H9 (cell line): Measurements from ENCODE around the gene AMH. TPM values are rescaled to one million over a fixed set of nuclear protein-coding genes. Genes with fewer than 3 reads are reported as not detected.

ENCODE experiments used
- DNase-seq: peaks from one replicate; pipeline ENCODE4 v3.0.0-alpha.2; 2017
- H2AFZ ChIP-seq: one replicate; pipeline ENCODE4 v1.6.1; 2013; ENCODE audit warnings: mild to moderate bottlenecking, low read length, control low read depth, moderate library complexity
- H2AK5ac ChIP-seq: 2 replicates; pipeline ENCODE4 v1.6.1; 2013; ENCODE audit warnings: low read length, control low read depth, mixed read lengths; ENCODE audit not compliant: insufficient read length
- H2BK120ac ChIP-seq: one replicate; pipeline ENCODE4 v1.6.1; 2013; ENCODE audit warnings: low read depth, mild to moderate bottlenecking, low read length, control low read depth, inconsistent platforms; ENCODE audit not compliant: poor library complexity, severe bottlenecking
- H2BK12ac ChIP-seq: 2 replicates; pipeline ENCODE4 v1.6.1; 2013; ENCODE audit warnings: low read length, control low read depth, mixed read lengths, low read depth; ENCODE audit not compliant: insufficient read length
- H2BK15ac ChIP-seq: 2 replicates; pipeline ENCODE4 v1.6.1; 2013; ENCODE audit warnings: low read depth, low read length, control low read depth
- H2BK20ac ChIP-seq: one replicate; pipeline ENCODE4 v1.6.1; 2013; ENCODE audit warnings: low read depth, mild to moderate bottlenecking, low read length, control low read depth, inconsistent platforms; ENCODE audit not compliant: poor library complexity, severe bottlenecking
- H2BK5ac ChIP-seq: 2 replicates; pipeline ENCODE4 v1.6.1; 2013; ENCODE audit warnings: low read length, control low read depth, mixed read lengths; ENCODE audit not compliant: insufficient read length
- H3K14ac ChIP-seq: 2 replicates; pipeline ENCODE4 v1.6.1; 2013; ENCODE audit warnings: low read length, control low read depth; ENCODE audit not compliant: insufficient read depth
- H3K18ac ChIP-seq: 2 replicates; pipeline ENCODE4 v1.6.1; 2013; ENCODE audit warnings: low read depth, mild to moderate bottlenecking, mixed read lengths, low read length, control low read depth; ENCODE audit not compliant: insufficient read length
- H3K23ac ChIP-seq: 2 replicates; pipeline ENCODE4 v1.6.1; 2013; ENCODE audit warnings: low read length, control low read depth, mixed read lengths, low read depth; ENCODE audit not compliant: insufficient read length
- H3K23me2 ChIP-seq: 2 replicates; pipeline ENCODE4 v1.6.1; 2013; ENCODE audit warnings: low read depth, mild to moderate bottlenecking, mixed read lengths, low read length, control low read depth; ENCODE audit not compliant: insufficient read length, poor library complexity, severe bottlenecking
- H3K27ac ChIP-seq: 2 replicates; pipeline ENCODE4 v1.5.1; 2013; ENCODE audit warnings: low read length, control low read depth, mixed read lengths, low read depth; ENCODE audit not compliant: insufficient read length
- H3K27me3 ChIP-seq: 2 replicates; pipeline ENCODE4 v1.6.1; 2013; ENCODE audit warnings: low read length, control low read depth, inconsistent platforms; ENCODE audit not compliant: insufficient read depth
- H3K4ac ChIP-seq: 2 replicates; pipeline ENCODE4 v1.6.1; 2013; ENCODE audit warnings: low read depth, mild to moderate bottlenecking, control low read depth, inconsistent platforms, low read length, moderate library complexity
- H3K4me1 ChIP-seq: 2 replicates; pipeline ENCODE4 v1.6.1; 2013; ENCODE audit warnings: low read length, control low read depth, inconsistent platforms; ENCODE audit not compliant: insufficient read depth
- H3K4me2 ChIP-seq: 2 replicates; pipeline ENCODE4 v1.6.1; 2013; ENCODE audit warnings: low read length, control low read depth, mixed read lengths; ENCODE audit not compliant: insufficient read length, insufficient read depth
- H3K56ac ChIP-seq: 2 replicates; pipeline ENCODE4 v1.6.1; 2013; ENCODE audit warnings: low read depth, mild to moderate bottlenecking, mixed read lengths, low read length, control low read depth; ENCODE audit not compliant: insufficient read length
- H3K79me1 ChIP-seq: 2 replicates; pipeline ENCODE4 v1.6.1; 2013; ENCODE audit warnings: low read depth, mild to moderate bottlenecking, moderate library complexity, low read length, control low read depth, inconsistent platforms; ENCODE audit not compliant: insufficient read depth, poor library complexity, severe bottlenecking
- H3K79me2 ChIP-seq: 2 replicates; pipeline ENCODE4 v1.6.1; 2013; ENCODE audit warnings: low read length, control low read depth, inconsistent platforms; ENCODE audit not compliant: insufficient read depth
- H3K9ac ChIP-seq: 2 replicates; pipeline ENCODE4 v1.6.1; 2013; ENCODE audit warnings: low read length, control low read depth, mixed read lengths; ENCODE audit not compliant: insufficient read length; ENCODE audit errors: extremely low read depth
- H3K9me3 ChIP-seq: one replicate; pipeline ENCODE4 v1.6.1; 2013; ENCODE audit warnings: low read depth, low read length, inconsistent platforms; ENCODE audit not compliant: control insufficient read depth
- H3T11ph ChIP-seq: one replicate; pipeline ENCODE4 v1.6.1; 2013; ENCODE audit warnings: mild to moderate bottlenecking, low read length, control low read depth, inconsistent platforms
- H4K20me1 ChIP-seq: one replicate; pipeline ENCODE4 v1.6.1; 2013; ENCODE audit not compliant: control insufficient read depth, insufficient read length, insufficient read depth
- H4K5ac ChIP-seq: 2 replicates; pipeline ENCODE4 v1.6.1; 2013; ENCODE audit warnings: low read depth, mild to moderate bottlenecking, mixed read lengths, low read length, control low read depth; ENCODE audit not compliant: insufficient read length
- H4K8ac ChIP-seq: replicated peaks from 2 replicates; pipeline ENCODE4 v1.6.1; 2013; ENCODE audit warnings: low read length, control low read depth, mixed read lengths, low read depth; ENCODE audit not compliant: insufficient read length
- H4K91ac ChIP-seq: 2 replicates; pipeline ENCODE4 v1.6.1; 2013; ENCODE audit warnings: low read depth, mild to moderate bottlenecking, moderate library complexity, mixed read lengths, low read length, control low read depth; ENCODE audit not compliant: insufficient read length
- H3K27ac Mint-ChIP-seq, 3 experiments: 2 replicates in 2 of 3; 3 replicates in 1 of 3; pipeline ENCODE4 v1.8.0; 2020 to 2021; ENCODE audit warnings: mixed read lengths in 3 of 3, mild to moderate bottlenecking in 1 of 3, moderate library complexity in 1 of 3
- H3K27me3 Mint-ChIP-seq: 2 replicates; pipeline ENCODE4 v1.8.0; 2021; ENCODE audit warnings: low read depth, mild to moderate bottlenecking, moderate library complexity, mixed read lengths
- H3K36me3 Mint-ChIP-seq, 3 experiments: 2 replicates in 2 of 3; 3 replicates in 1 of 3; pipeline ENCODE4 v1.8.0; 2020 to 2021; ENCODE audit warnings: low read depth in 3 of 3, mixed read lengths in 3 of 3; ENCODE audit not compliant: insufficient read depth in 1 of 3
- H3K4me1 Mint-ChIP-seq, 2 experiments: 2 replicates each; pipeline ENCODE4 v1.8.0; 2020; ENCODE audit warnings: mixed read lengths in 2 of 2
- H3K4me3 Mint-ChIP-seq, 2 experiments: 2 replicates in 1 of 2; 3 replicates in 1 of 2; pipeline ENCODE4 v1.8.0; 2020 to 2021; ENCODE audit warnings: mild to moderate bottlenecking in 2 of 2, mixed read lengths in 2 of 2, moderate library complexity in 1 of 2
- H3K9me3 Mint-ChIP-seq, 2 experiments: 2 replicates in 1 of 2; 3 replicates in 1 of 2; pipeline ENCODE4 v1.8.0; 2020; ENCODE audit warnings: mild to moderate bottlenecking in 2 of 2, mixed read lengths in 2 of 2, moderate library complexity in 1 of 2
- WGBS: extraction: QIAGEN DNeasy Blood & Tissue Kit; methylation state at CpG from one replicate; pipeline ENCODE4 v1.1.7; 2013; ENCODE audit warnings: missing lambda C conversion rate, low lambda C conversion rate, mixed read lengths; ENCODE audit not compliant: insufficient read length; ENCODE audit errors: extremely low coverage; 5-methylcytosine and 5-hydroxymethylcytosine counted together
- total RNA-seq: library from RNA; stranded (reverse); gene quantifications from 2 replicates; pipeline ENCODE4 v1.2.1, GENCODE V29; 2021
- TF ChIP-seq, protein P1 (sequence below): fragments of 200-600 bp; sonication (generic); conservative IDR thresholded peaks from 3 replicates; pipeline ENCODE4 v1.8.0; 2021; ENCODE audit warnings: antibody characterized with exemption, mild to moderate bottlenecking

AMH gene
- total RNA-seq, 1 experiment from 2014 or later = 70.7 TPM

DNA sequence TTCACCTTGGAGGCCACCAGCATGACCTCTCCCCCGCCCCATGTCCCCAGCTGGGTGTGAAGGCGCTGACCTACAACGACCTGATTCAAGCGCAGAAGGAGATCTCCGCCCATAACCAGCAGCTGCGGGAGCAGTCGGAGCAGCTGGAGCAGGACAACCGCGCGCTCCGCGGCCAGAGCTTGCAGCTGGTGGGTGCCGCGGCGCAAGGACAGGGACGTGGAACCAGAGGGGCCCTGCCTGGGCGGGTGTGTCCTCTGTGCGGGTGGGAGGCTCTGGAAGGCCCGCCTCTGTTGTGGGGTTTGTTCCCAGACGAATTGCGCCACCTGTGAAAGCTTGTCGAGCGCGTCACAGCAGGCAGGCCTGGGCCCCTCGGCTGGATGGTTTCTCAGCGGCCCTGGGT lies 35.3 kb upstream of the AMH start:
- no peaks in the 10 kb centered on the region for H4K20me1 ChIP-seq
- no peak overlapping the region for H3K56ac ChIP-seq
- H3K27ac Mint-ChIP-seq = no peak overlapping the region
- no peak overlapping the region for H3K23ac ChIP-seq
- H3K27ac ChIP-seq = no peak overlapping the region
- H2BK5ac ChIP-seq = no peak overlapping the region
- no peak overlapping the region for H4K5ac ChIP-seq
- no peak overlapping the region for H3K14ac ChIP-seq
- no peak overlapping the region for H3K9ac ChIP-seq
- no peaks in the 10 kb centered on the region for H3K9me3 Mint-ChIP-seq
- DNase-seq = no peak
- H3K4ac ChIP-seq = no peak overlapping the region
- H2BK15ac ChIP-seq = no peak overlapping the region
- no peaks in the 10 kb centered on the region for H3K27me3 ChIP-seq
- no peak overlapping the region for H4K91ac ChIP-seq
- H3T11ph ChIP-seq = no peak overlapping the region
- TF ChIP-seq, protein P1, sequence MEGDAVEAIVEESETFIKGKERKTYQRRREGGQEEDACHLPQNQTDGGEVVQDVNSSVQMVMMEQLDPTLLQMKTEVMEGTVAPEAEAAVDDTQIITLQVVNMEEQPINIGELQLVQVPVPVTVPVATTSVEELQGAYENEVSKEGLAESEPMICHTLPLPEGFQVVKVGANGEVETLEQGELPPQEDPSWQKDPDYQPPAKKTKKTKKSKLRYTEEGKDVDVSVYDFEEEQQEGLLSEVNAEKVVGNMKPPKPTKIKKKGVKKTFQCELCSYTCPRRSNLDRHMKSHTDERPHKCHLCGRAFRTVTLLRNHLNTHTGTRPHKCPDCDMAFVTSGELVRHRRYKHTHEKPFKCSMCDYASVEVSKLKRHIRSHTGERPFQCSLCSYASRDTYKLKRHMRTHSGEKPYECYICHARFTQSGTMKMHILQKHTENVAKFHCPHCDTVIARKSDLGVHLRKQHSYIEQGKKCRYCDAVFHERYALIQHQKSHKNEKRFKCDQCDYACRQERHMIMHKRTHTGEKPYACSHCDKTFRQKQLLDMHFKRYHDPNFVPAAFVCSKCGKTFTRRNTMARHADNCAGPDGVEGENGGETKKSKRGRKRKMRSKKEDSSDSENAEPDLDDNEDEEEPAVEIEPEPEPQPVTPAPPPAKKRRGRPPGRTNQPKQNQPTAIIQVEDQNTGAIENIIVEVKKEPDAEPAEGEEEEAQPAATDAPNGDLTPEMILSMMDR = no peak
- peaks cover 32 to 69% (median 63%) of the 10 kb centered on the region in 3 experiments; a peak in 6 of 7 replicates for H3K36me3 Mint-ChIP-seq
- no CpG with 5 or more reads among the region's 26 CpGs for WGBS
- H3K4me2 ChIP-seq = no peak overlapping the region
- H2AFZ ChIP-seq = no peak overlapping the region
- no peak overlapping the region for H3K18ac ChIP-seq
- H3K79me2 ChIP-seq = no peaks in the 10 kb centered on the region
- H3K9me3 ChIP-seq = no peaks in the 10 kb centered on the region
- H3K79me1 ChIP-seq = no peaks in the 10 kb centered on the region
- H2BK12ac ChIP-seq = no peak overlapping the region
- no peaks in the 10 kb centered on the region for H3K4me1 Mint-ChIP-seq
- no peak overlapping the region for H2BK120ac ChIP-seq
- no peaks in the 10 kb centered on the region for H3K4me1 ChIP-seq
- no peak overlapping the region for H4K8ac ChIP-seq
- no peak overlapping the region for H2AK5ac ChIP-seq
- no peak overlapping the region for H2BK20ac ChIP-seq
- no peak overlapping the region for H3K4me3 Mint-ChIP-seq
- H3K23me2 ChIP-seq = no peaks in the 10 kb centered on the region
- H3K27me3 Mint-ChIP-seq = no peaks in the 10 kb centered on the region; the same call in 1 of the 2 replicates
